Mucosa of descending colon (tissue), 3 donors: ENCODE results near the gene LRRK2. TPM values are rescaled to one million over a fixed set of nuclear protein-coding genes. Genes with fewer than 3 reads are reported as not detected.

ENCODE experiments used
- ATAC-seq: fragments of 200-7000 bp; cut with Tn5 transposase; one replicate; pipeline ENCODE4 v1.9.1; 2020; ENCODE audit warnings: mild to moderate bottlenecking, moderate library complexity
- DNase-seq, 3 donors: peaks; one replicate each; pipeline ENCODE4 v3.0.0-alpha.2; 2020
- H3K36me3 ChIP-seq: fragments of 200-600 bp; one replicate; pipeline ENCODE4 v1.8.0; 2021; ENCODE audit warnings: low read depth, mild to moderate bottlenecking
- H3K4me1 ChIP-seq: fragments of 200-600 bp; one replicate; pipeline ENCODE4 v1.8.0; 2021; ENCODE audit warnings: low read depth, mild to moderate bottlenecking
- H3K4me3 ChIP-seq: fragments of 200-600 bp; one replicate; pipeline ENCODE4 v1.8.0; 2021; ENCODE audit warnings: mild to moderate bottlenecking
- H3K9me3 ChIP-seq: fragments of 200-600 bp; one replicate; pipeline ENCODE4 v1.8.0; 2021; ENCODE audit warnings: mild to moderate bottlenecking
- intact Hi-C, 2 donors: fragments of 100-400 bp; cut with DNase I in 1 of 2; cut with micrococcal nuclease in 1 of 2; formaldehyde crosslinking; loops; one replicate each; pipeline versions ENCODE4 v1.11.0 to v1.11.1; 2022; cut with DNase I, micrococcal nuclease
- total RNA-seq, 3 donors: library from RNA; stranded (reverse); fragmentation: NEBNext Ultra II Directional in 2 of 3; extraction: Animal tissue kit (Norgen Biotek cat#: 25700) in 2 of 3; gene quantifications; one replicate each; pipeline versions ENCODE4 v1.2.1 to v1.2.4, GENCODE V29; 2021 to 2023
- TF ChIP-seq, protein P1 (sequence below): fragments of 200-600 bp; IDR thresholded peaks from one replicate; pipeline ENCODE4 v1.8.0; 2022; ENCODE audit warnings: antibody characterized with exemption, mild to moderate bottlenecking
- donor health status: DM: no; HTN: no; CAD: no; lungs with moderate emphysema.
- donor health status: DM: no; HTN: no; CAD: no.
- donor health status: DM: no; HTN: yes; CAD: no.

Gene LRRK2
- total RNA-seq, 3 donors from 2014 or later = 1.6 to 15.7 (median 3.3) TPM

DNA sequence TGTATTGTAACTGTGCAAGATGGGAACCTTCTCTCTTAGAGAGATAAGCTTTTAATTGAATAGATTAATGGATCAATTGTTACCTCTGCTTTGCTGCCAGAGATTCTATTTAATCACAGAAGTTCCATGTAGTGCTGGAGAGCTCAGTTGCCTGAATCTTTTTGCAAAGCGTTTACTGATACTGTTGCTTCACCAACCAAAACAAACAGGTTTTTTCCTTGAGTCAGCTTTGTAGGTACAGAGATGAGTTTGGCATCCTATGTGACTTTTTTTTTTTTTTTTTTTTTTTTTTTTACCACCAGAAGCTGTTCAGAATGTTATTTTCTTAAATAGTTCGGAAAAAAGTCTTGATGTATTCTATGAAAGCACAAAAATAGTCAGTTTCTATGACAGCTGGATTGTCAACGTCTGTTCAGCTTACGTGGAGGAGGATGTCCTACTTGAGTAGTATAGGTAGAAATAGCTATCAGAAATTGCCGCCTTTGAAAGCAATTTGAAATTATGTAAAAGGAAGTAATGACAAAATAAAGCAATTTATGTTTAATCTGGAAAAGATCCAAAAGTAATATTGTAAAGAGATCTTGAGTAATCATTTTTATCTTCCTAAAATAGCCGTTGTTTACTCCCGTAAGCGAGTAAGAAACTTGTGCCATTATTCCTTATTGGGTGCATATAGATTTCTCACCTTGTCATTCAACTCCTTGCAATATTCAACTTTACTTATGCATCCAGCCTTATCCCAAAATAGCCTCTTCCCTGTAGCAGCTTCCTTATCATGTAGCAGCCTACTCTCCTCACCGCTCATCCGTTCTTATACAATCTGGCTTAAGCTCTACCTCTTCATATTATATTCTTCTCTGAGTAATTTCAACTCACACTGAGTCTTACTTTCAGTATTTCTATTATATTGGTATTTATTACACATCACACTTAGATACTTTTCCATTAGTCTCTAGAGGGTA lies 5.2 kb downstream of the LRRK2 start:
- H3K9me3 ChIP-seq = no peaks in the 10 kb centered on the region
- ATAC-seq = no peak
- DNase-seq = no peak
- intact Hi-C loops = no loop called here
- TF ChIP-seq, protein P1, sequence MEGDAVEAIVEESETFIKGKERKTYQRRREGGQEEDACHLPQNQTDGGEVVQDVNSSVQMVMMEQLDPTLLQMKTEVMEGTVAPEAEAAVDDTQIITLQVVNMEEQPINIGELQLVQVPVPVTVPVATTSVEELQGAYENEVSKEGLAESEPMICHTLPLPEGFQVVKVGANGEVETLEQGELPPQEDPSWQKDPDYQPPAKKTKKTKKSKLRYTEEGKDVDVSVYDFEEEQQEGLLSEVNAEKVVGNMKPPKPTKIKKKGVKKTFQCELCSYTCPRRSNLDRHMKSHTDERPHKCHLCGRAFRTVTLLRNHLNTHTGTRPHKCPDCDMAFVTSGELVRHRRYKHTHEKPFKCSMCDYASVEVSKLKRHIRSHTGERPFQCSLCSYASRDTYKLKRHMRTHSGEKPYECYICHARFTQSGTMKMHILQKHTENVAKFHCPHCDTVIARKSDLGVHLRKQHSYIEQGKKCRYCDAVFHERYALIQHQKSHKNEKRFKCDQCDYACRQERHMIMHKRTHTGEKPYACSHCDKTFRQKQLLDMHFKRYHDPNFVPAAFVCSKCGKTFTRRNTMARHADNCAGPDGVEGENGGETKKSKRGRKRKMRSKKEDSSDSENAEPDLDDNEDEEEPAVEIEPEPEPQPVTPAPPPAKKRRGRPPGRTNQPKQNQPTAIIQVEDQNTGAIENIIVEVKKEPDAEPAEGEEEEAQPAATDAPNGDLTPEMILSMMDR = no peak
- H3K4me1 ChIP-seq = no peaks in the 10 kb centered on the region
- no peaks in the 10 kb centered on the region for H3K36me3 ChIP-seq
- H3K4me3 ChIP-seq = no peak overlapping the region

DNA sequence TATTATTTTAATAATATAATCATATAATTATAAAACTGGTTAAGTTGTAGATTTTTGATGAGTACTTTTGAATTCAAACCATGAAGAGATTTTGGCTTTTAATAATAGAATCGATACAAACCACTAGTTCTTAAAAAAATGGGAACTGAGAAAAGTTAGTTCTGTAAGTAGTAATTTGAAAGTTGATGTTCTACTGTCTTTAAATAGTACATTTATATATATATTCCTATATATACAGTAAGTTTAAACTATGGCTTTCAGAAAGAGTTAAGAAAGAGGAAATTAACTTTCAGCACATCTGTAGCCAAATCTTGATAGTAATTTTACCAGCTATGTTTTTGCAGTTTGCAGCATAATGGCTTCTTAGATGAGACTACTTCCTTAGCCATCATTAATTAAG lies 7.8 kb downstream of the LRRK2 start:
- ATAC-seq (no peak), DNase-seq (no peak)
- no peaks in the 10 kb centered on the region for H3K36me3 ChIP-seq
- TF ChIP-seq, protein P1 = no peak
- intact Hi-C loops = no loop called here
- H3K9me3 ChIP-seq = no peaks in the 10 kb centered on the region
- H3K4me1 ChIP-seq = no peaks in the 10 kb centered on the region
- H3K4me3 ChIP-seq = no peak overlapping the region

DNA sequence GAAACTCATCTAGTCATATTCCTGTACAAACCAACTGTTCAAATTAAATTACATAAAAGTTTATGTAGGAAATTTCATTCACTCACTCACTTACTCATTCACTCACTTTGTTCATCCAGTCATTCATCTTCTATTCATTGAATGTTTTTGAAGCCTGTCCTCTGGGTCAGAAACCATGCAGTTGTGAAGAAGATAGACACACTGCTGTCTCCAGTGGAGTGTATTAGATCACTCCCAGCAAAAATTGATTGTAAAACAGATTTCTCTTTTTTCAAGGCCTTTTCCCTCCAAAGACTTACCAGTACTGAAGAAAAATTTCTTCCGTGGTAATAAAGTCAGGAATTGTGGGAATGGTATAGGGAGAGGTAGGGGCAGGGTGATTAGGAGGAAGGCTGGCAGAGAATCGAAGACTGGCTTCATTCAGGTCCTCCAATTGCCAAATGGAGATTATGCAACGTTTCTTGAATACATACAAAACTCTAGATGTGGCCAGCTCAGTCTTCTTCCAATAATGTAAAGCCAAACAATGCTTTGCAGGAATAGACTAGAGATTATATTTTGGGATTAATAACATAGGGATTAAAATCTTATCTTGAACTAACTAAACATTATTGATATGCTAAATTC lies 9.1 kb downstream of the LRRK2 start:
- Histone ChIP-seq H3K36me3 (no peaks in the 10 kb centered on the region), H3K9me3 (no peaks in the 10 kb centered on the region), H3K4me1 (no peaks in the 10 kb centered on the region), H3K4me3 (no peak overlapping the region)
- no peak for ATAC-seq
- intact Hi-C loops = no loop called here
- DNase-seq = no peak
- TF ChIP-seq, protein P1 = no peak

DNA sequence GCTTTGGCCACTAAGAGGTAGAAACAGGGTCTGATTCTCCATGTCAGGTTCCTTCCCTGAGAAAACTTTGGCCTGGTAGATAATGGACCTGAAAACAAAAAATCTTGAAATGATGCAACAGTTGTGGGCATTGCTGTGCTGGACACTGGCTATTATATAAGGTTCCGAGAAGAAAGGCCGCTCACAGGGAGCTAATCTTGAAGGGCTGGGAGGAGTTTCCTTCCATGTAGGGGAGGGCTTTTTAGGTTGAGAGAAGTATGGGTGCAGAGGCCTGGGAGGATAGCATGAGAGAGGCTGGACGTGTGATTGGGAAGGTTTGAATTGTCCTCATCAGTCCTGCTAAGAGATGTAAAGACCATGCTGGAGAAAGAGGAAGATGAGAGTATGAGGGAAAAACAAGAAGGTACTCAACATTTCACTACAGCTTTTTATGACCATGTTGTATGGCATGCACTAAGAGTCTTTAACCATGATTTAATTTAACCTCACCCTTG lies 11.6 kb downstream of the LRRK2 start:
- Histone ChIP-seq H3K4me3 (no peak overlapping the region), H3K4me1 (no peaks in the 10 kb centered on the region), H3K36me3 (no peaks in the 10 kb centered on the region), H3K9me3 (no peaks in the 10 kb centered on the region)
- TF ChIP-seq, protein P1 = no peak
- DNase-seq (no peak), ATAC-seq (no peak)
- intact Hi-C loops = no loop called here

DNA sequence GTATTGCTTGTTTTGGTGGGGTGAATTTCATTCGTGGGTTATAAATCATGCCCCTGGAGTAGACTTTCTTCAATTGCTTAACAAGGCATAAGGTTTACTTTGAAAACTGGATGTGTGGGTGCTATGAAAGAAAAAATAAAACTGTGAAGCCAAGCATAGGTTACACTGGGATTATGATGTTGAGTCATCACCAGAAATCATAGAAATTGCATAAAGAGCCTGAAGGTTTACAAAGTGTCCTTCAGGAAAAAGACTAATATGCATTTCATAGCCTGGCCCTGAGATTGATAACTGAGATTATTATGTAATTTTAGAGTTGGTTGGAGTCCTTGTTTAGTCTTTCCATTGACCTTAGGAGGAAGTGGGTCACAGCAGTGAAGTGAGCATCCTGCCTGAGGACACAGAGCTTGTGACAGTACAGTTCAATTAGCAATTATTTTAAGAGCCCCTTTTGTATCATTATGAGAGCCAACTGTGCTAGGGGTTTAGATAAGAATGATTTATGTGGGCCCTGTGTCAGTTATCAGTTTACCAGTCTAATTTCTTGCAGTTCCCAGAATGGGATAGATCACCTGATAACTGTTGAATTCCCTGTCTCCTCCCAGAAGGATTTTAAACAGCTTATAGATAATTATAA lies 13.6 kb downstream of the LRRK2 start:
- Histone ChIP-seq H3K9me3 (no peaks in the 10 kb centered on the region), H3K4me1 (no peaks in the 10 kb centered on the region), H3K36me3 (no peaks in the 10 kb centered on the region), H3K4me3 (no peak overlapping the region)
- DNase-seq = no peak
- ATAC-seq = no peak
- intact Hi-C loops = no loop called here
- TF ChIP-seq, protein P1 = no peak
